ENCODE results near the gene RCOR1. TPM values are rescaled to one million over a fixed set of nuclear protein-coding genes. Genes with fewer than 3 reads are reported as not detected.
A peak's percentile ranks its signal among the peaks of the same experiment; 100 is the strongest.

Gene RCOR1
- total RNA-seq, 1 donor from 2014 or later: 13.4 TPM

DNA sequence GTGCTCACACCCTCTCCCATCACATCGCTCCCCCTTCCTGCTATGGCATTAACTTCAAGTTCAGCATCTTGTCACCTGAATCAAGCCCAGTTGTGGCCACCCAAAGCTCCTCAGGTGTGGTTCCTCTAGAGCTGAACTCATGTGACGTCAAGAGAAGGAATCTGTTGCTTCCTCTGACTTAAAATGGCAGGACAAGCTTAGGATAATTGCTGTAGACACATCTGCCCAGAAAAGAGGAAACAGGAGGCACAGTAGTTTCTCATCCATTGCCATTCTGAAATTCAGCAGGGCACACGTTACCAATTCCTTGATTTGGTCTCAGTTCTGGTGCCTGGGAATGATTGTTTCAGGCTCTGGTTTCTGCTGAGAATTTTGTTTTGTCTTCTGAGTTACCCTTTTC is 52.1 kb downstream of the RCOR1 start:
- Histone ChIP-seq H3K36me3 (ENCODE audit: control insufficient read depth, insufficient read depth, low read length) (no peaks in the 10 kb centered on the region), H3K4me3 (ENCODE audit: low read depth, low read length) (no peak overlapping the region), H3K27me3 (ENCODE audit: control insufficient read depth, insufficient read depth, low read length) (no peaks in the 10 kb centered on the region)
- TF ChIP-seq, protein P1, sequence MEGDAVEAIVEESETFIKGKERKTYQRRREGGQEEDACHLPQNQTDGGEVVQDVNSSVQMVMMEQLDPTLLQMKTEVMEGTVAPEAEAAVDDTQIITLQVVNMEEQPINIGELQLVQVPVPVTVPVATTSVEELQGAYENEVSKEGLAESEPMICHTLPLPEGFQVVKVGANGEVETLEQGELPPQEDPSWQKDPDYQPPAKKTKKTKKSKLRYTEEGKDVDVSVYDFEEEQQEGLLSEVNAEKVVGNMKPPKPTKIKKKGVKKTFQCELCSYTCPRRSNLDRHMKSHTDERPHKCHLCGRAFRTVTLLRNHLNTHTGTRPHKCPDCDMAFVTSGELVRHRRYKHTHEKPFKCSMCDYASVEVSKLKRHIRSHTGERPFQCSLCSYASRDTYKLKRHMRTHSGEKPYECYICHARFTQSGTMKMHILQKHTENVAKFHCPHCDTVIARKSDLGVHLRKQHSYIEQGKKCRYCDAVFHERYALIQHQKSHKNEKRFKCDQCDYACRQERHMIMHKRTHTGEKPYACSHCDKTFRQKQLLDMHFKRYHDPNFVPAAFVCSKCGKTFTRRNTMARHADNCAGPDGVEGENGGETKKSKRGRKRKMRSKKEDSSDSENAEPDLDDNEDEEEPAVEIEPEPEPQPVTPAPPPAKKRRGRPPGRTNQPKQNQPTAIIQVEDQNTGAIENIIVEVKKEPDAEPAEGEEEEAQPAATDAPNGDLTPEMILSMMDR (IDR thresholded peaks at IDR 0.05; ENCODE audit: insufficient read depth, low read length, poor library complexity, severe bottlenecking): no peak
- DNase-seq (ENCODE audit: low read depth): no peak

- TF ChIP-seq, protein P1 (IDR thresholded peaks at IDR 0.05; ENCODE audit: insufficient read depth, low read length, poor library complexity, severe bottlenecking): no peak
- Histone ChIP-seq H3K36me3 (ENCODE audit: control insufficient read depth, insufficient read depth, low read length) (no peaks in the 10 kb centered on the region), H3K4me3 (ENCODE audit: low read depth, low read length) (no peak overlapping the region), H3K27me3 (ENCODE audit: control insufficient read depth, insufficient read depth, low read length) (no peaks in the 10 kb centered on the region)
- no peak for DNase-seq (ENCODE audit: low read depth)
These were observed 53.4 kb downstream of the RCOR1 start for GRCh38 chr14:102645746-102646440.

GRCh38 chr14:102646615-102647014 is 54.2 kb downstream of the RCOR1 start:
- no peaks in the 10 kb centered on the region for H3K27me3 ChIP-seq (ENCODE audit: control insufficient read depth, insufficient read depth, low read length)
- TF ChIP-seq, protein P1 (IDR thresholded peaks at IDR 0.05; ENCODE audit: insufficient read depth, low read length, poor library complexity, severe bottlenecking): no peak
- no peak for DNase-seq (ENCODE audit: low read depth)
- H3K4me3 ChIP-seq (ENCODE audit: low read depth, low read length): no peak overlapping the region
- no peaks in the 10 kb centered on the region for H3K36me3 ChIP-seq (ENCODE audit: control insufficient read depth, insufficient read depth, low read length)

GRCh38 chr14:102652194-102652593 is 59.7 kb downstream of the RCOR1 start:
- DNase-seq (ENCODE audit: low read depth): no peak
- no peaks in the 10 kb centered on the region for H3K27me3 ChIP-seq (ENCODE audit: control insufficient read depth, insufficient read depth, low read length)
- no peaks in the 10 kb centered on the region for H3K36me3 ChIP-seq (ENCODE audit: control insufficient read depth, insufficient read depth, low read length)
- no peak overlapping the region for H3K4me3 ChIP-seq (ENCODE audit: low read depth, low read length)
- TF ChIP-seq, protein P1 (IDR thresholded peaks at IDR 0.05; ENCODE audit: insufficient read depth, low read length, poor library complexity, severe bottlenecking): no peak

- Histone ChIP-seq H3K4me3 (ENCODE audit: low read depth, low read length) (no peak overlapping the region), H3K36me3 (ENCODE audit: control insufficient read depth, insufficient read depth, low read length) (no peaks in the 10 kb centered on the region), H3K27me3 (ENCODE audit: control insufficient read depth, insufficient read depth, low read length) (no peaks in the 10 kb centered on the region)
- peak; percentile 23 for DNase-seq (ENCODE audit: low read depth)
- TF ChIP-seq, protein P1 (IDR thresholded peaks at IDR 0.05; ENCODE audit: insufficient read depth, low read length, poor library complexity, severe bottlenecking): no peak
These were observed 61.8 kb downstream of the RCOR1 start for GRCh38 chr14:102654298-102654697.

DNA sequence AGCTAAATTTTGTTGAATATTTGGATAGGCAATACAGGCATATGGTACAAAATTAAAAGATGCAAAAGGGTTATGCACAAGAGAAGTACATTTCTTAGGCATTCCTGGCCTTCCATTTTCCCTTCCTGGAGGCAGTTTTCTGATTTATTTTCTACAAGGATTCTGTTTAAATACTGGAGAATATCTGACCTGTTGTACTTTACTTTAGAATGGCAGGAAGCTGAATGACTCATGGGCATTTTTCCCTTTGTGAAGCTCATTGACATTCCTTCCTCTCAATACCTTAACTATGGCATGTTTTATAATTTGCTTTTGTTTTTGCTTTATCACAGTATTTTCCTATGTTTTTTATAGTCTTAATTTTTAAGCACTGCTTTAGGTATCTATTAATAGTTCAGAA is 62.7 kb downstream of the RCOR1 start:
- DNase-seq (ENCODE audit: low read depth): peak; percentile 53

More for the DNA sequence above, 62.7 kb downstream of the RCOR1 start:
- H3K36me3 ChIP-seq (ENCODE audit: control insufficient read depth, insufficient read depth, low read length): no peaks in the 10 kb centered on the region
- H3K4me3 ChIP-seq (ENCODE audit: low read depth, low read length): no peak overlapping the region
- TF ChIP-seq, protein P1 (IDR thresholded peaks at IDR 0.05; ENCODE audit: insufficient read depth, low read length, poor library complexity, severe bottlenecking): no peak
- no peaks in the 10 kb centered on the region for H3K27me3 ChIP-seq (ENCODE audit: control insufficient read depth, insufficient read depth, low read length)

Measured in kidney epithelial cell (primary cell).